H9 (cell line): ENCODE data around the gene SMCO4. TPM values are rescaled to one million over a fixed set of nuclear protein-coding genes. Genes with fewer than 3 reads are reported as not detected.

Source experiments
- DNase-seq: peaks from one replicate; pipeline ENCODE4 v3.0.0-alpha.2; 2017
- H2AFZ ChIP-seq: one replicate; pipeline ENCODE4 v1.6.1; 2013; ENCODE audit warnings: mild to moderate bottlenecking, low read length, control low read depth, moderate library complexity
- H2AK5ac ChIP-seq: 2 replicates; pipeline ENCODE4 v1.6.1; 2013; ENCODE audit warnings: low read length, control low read depth, mixed read lengths; ENCODE audit not compliant: insufficient read length
- H2BK120ac ChIP-seq: one replicate; pipeline ENCODE4 v1.6.1; 2013; ENCODE audit warnings: low read depth, mild to moderate bottlenecking, low read length, control low read depth, inconsistent platforms; ENCODE audit not compliant: poor library complexity, severe bottlenecking
- H2BK12ac ChIP-seq: 2 replicates; pipeline ENCODE4 v1.6.1; 2013; ENCODE audit warnings: low read length, control low read depth, mixed read lengths, low read depth; ENCODE audit not compliant: insufficient read length
- H2BK15ac ChIP-seq: 2 replicates; pipeline ENCODE4 v1.6.1; 2013; ENCODE audit warnings: low read depth, low read length, control low read depth
- H2BK20ac ChIP-seq: one replicate; pipeline ENCODE4 v1.6.1; 2013; ENCODE audit warnings: low read depth, mild to moderate bottlenecking, low read length, control low read depth, inconsistent platforms; ENCODE audit not compliant: poor library complexity, severe bottlenecking
- H2BK5ac ChIP-seq: 2 replicates; pipeline ENCODE4 v1.6.1; 2013; ENCODE audit warnings: low read length, control low read depth, mixed read lengths; ENCODE audit not compliant: insufficient read length
- H3K14ac ChIP-seq: 2 replicates; pipeline ENCODE4 v1.6.1; 2013; ENCODE audit warnings: low read length, control low read depth; ENCODE audit not compliant: insufficient read depth
- H3K18ac ChIP-seq: 2 replicates; pipeline ENCODE4 v1.6.1; 2013; ENCODE audit warnings: low read depth, mild to moderate bottlenecking, mixed read lengths, low read length, control low read depth; ENCODE audit not compliant: insufficient read length
- H3K23ac ChIP-seq: 2 replicates; pipeline ENCODE4 v1.6.1; 2013; ENCODE audit warnings: low read length, control low read depth, mixed read lengths, low read depth; ENCODE audit not compliant: insufficient read length
- H3K23me2 ChIP-seq: 2 replicates; pipeline ENCODE4 v1.6.1; 2013; ENCODE audit warnings: low read depth, mild to moderate bottlenecking, mixed read lengths, low read length, control low read depth; ENCODE audit not compliant: insufficient read length, poor library complexity, severe bottlenecking
- H3K27ac ChIP-seq: 2 replicates; pipeline ENCODE4 v1.5.1; 2013; ENCODE audit warnings: low read length, control low read depth, mixed read lengths, low read depth; ENCODE audit not compliant: insufficient read length
- H3K27me3 ChIP-seq: 2 replicates; pipeline ENCODE4 v1.6.1; 2013; ENCODE audit warnings: low read length, control low read depth, inconsistent platforms; ENCODE audit not compliant: insufficient read depth
- H3K4ac ChIP-seq: 2 replicates; pipeline ENCODE4 v1.6.1; 2013; ENCODE audit warnings: low read depth, mild to moderate bottlenecking, control low read depth, inconsistent platforms, low read length, moderate library complexity
- H3K4me1 ChIP-seq: 2 replicates; pipeline ENCODE4 v1.6.1; 2013; ENCODE audit warnings: low read length, control low read depth, inconsistent platforms; ENCODE audit not compliant: insufficient read depth
- H3K4me2 ChIP-seq: 2 replicates; pipeline ENCODE4 v1.6.1; 2013; ENCODE audit warnings: low read length, control low read depth, mixed read lengths; ENCODE audit not compliant: insufficient read length, insufficient read depth
- H3K56ac ChIP-seq: 2 replicates; pipeline ENCODE4 v1.6.1; 2013; ENCODE audit warnings: low read depth, mild to moderate bottlenecking, mixed read lengths, low read length, control low read depth; ENCODE audit not compliant: insufficient read length
- H3K79me1 ChIP-seq: 2 replicates; pipeline ENCODE4 v1.6.1; 2013; ENCODE audit warnings: low read depth, mild to moderate bottlenecking, moderate library complexity, low read length, control low read depth, inconsistent platforms; ENCODE audit not compliant: insufficient read depth, poor library complexity, severe bottlenecking
- H3K79me2 ChIP-seq: 2 replicates; pipeline ENCODE4 v1.6.1; 2013; ENCODE audit warnings: low read length, control low read depth, inconsistent platforms; ENCODE audit not compliant: insufficient read depth
- H3K9ac ChIP-seq: 2 replicates; pipeline ENCODE4 v1.6.1; 2013; ENCODE audit warnings: low read length, control low read depth, mixed read lengths; ENCODE audit not compliant: insufficient read length; ENCODE audit errors: extremely low read depth
- H3K9me3 ChIP-seq: one replicate; pipeline ENCODE4 v1.6.1; 2013; ENCODE audit warnings: low read depth, low read length, inconsistent platforms; ENCODE audit not compliant: control insufficient read depth
- H3T11ph ChIP-seq: one replicate; pipeline ENCODE4 v1.6.1; 2013; ENCODE audit warnings: mild to moderate bottlenecking, low read length, control low read depth, inconsistent platforms
- H4K20me1 ChIP-seq: one replicate; pipeline ENCODE4 v1.6.1; 2013; ENCODE audit not compliant: control insufficient read depth, insufficient read length, insufficient read depth
- H4K5ac ChIP-seq: 2 replicates; pipeline ENCODE4 v1.6.1; 2013; ENCODE audit warnings: low read depth, mild to moderate bottlenecking, mixed read lengths, low read length, control low read depth; ENCODE audit not compliant: insufficient read length
- H4K8ac ChIP-seq: replicated peaks from 2 replicates; pipeline ENCODE4 v1.6.1; 2013; ENCODE audit warnings: low read length, control low read depth, mixed read lengths, low read depth; ENCODE audit not compliant: insufficient read length
- H4K91ac ChIP-seq: 2 replicates; pipeline ENCODE4 v1.6.1; 2013; ENCODE audit warnings: low read depth, mild to moderate bottlenecking, moderate library complexity, mixed read lengths, low read length, control low read depth; ENCODE audit not compliant: insufficient read length
- H3K27ac Mint-ChIP-seq, 3 experiments: 2 replicates in 2 of 3; 3 replicates in 1 of 3; pipeline ENCODE4 v1.8.0; 2020 to 2021; ENCODE audit warnings: mixed read lengths in 3 of 3, mild to moderate bottlenecking in 1 of 3, moderate library complexity in 1 of 3
- H3K27me3 Mint-ChIP-seq: 2 replicates; pipeline ENCODE4 v1.8.0; 2021; ENCODE audit warnings: low read depth, mild to moderate bottlenecking, moderate library complexity, mixed read lengths
- H3K36me3 Mint-ChIP-seq, 3 experiments: 2 replicates in 2 of 3; 3 replicates in 1 of 3; pipeline ENCODE4 v1.8.0; 2020 to 2021; ENCODE audit warnings: low read depth in 3 of 3, mixed read lengths in 3 of 3; ENCODE audit not compliant: insufficient read depth in 1 of 3
- H3K4me1 Mint-ChIP-seq, 2 experiments: 2 replicates each; pipeline ENCODE4 v1.8.0; 2020; ENCODE audit warnings: mixed read lengths in 2 of 2
- H3K4me3 Mint-ChIP-seq, 2 experiments: 2 replicates in 1 of 2; 3 replicates in 1 of 2; pipeline ENCODE4 v1.8.0; 2020 to 2021; ENCODE audit warnings: mild to moderate bottlenecking in 2 of 2, mixed read lengths in 2 of 2, moderate library complexity in 1 of 2
- H3K9me3 Mint-ChIP-seq, 2 experiments: 2 replicates in 1 of 2; 3 replicates in 1 of 2; pipeline ENCODE4 v1.8.0; 2020; ENCODE audit warnings: mild to moderate bottlenecking in 2 of 2, mixed read lengths in 2 of 2, moderate library complexity in 1 of 2
- CTCF ChIP-seq: fragments of 200-600 bp; sonication (generic); conservative IDR thresholded peaks from 3 replicates; pipeline ENCODE4 v1.8.0; 2021; ENCODE audit warnings: antibody characterized with exemption, mild to moderate bottlenecking
- WGBS: extraction: QIAGEN DNeasy Blood & Tissue Kit; methylation state at CpG from one replicate; pipeline ENCODE4 v1.1.7; 2013; ENCODE audit warnings: missing lambda C conversion rate, low lambda C conversion rate, mixed read lengths; ENCODE audit not compliant: insufficient read length; ENCODE audit errors: extremely low coverage; 5-methylcytosine and 5-hydroxymethylcytosine counted together
- total RNA-seq: library from RNA; stranded (reverse); gene quantifications from 2 replicates; pipeline ENCODE4 v1.2.1, GENCODE V29; 2021

SMCO4 gene
- total RNA-seq, 1 experiment from 2014 or later = 35.6 TPM

GRCh38 chr11:93574638-93575220 lies 31.5 kb upstream of the SMCO4 start:
- no CpG with 5 or more reads among the region's 2 CpGs for WGBS
- H2AFZ ChIP-seq = no peak overlapping the region
- H2BK120ac ChIP-seq = no peak overlapping the region
- no peaks in the 10 kb centered on the region for H3K9me3 ChIP-seq
- H2BK5ac ChIP-seq = no peak overlapping the region
- H3K9ac ChIP-seq = no peak overlapping the region
- no peaks in the 10 kb centered on the region for H3K27me3 ChIP-seq
- Mint-ChIP-seq H3K4me3 (no peak overlapping the region), H3K27me3 (no peaks in the 10 kb centered on the region), H3K27ac (no peak overlapping the region), H3K36me3 (peaks cover 0 to 5% (median 0%) of the 10 kb centered on the region in 3 experiments; a peak in 2 of 7 replicates), H3K9me3 (peaks cover 3 to 12% of the 10 kb centered on the region in 2 experiments; a peak in 4 of 5 replicates), H3K4me1 (peaks cover 4 to 7% of the 10 kb centered on the region in 2 experiments)
- no peak overlapping the region for H4K8ac ChIP-seq
- no peak for TF ChIP-seq CTCF
- H3T11ph ChIP-seq = no peak overlapping the region
- no peaks in the 10 kb centered on the region for H4K20me1 ChIP-seq
- no peak overlapping the region for H2BK20ac ChIP-seq
- no peak overlapping the region for H4K5ac ChIP-seq
- no peak overlapping the region for H3K4ac ChIP-seq
- no peak overlapping the region for H3K4me2 ChIP-seq
- no peak overlapping the region for H2BK15ac ChIP-seq
- H3K14ac ChIP-seq = no peak overlapping the region
- no peak overlapping the region for H3K27ac ChIP-seq
- no peaks in the 10 kb centered on the region for H3K23me2 ChIP-seq
- H3K4me1 ChIP-seq = no peaks in the 10 kb centered on the region
- DNase-seq = no peak
- no peak overlapping the region for H2AK5ac ChIP-seq
- no peaks in the 10 kb centered on the region for H3K79me1 ChIP-seq
- no peak overlapping the region for H3K23ac ChIP-seq
- H3K18ac ChIP-seq = no peak overlapping the region
- H2BK12ac ChIP-seq = no peak overlapping the region
- no peak overlapping the region for H4K91ac ChIP-seq
- no peak overlapping the region for H3K56ac ChIP-seq
- H3K79me2 ChIP-seq = no peaks in the 10 kb centered on the region
